ENCODE measurements around the gene CCDC192. TPM values are rescaled to one million over a fixed set of nuclear protein-coding genes. Genes with fewer than 3 reads are reported as not detected.
"Not testable (repeated sequence)": the region's sequence is repeated elsewhere in the genome, so short reads cannot be mapped to it uniquely, and the experiment has no call there.

CCDC192 gene
- total RNA-seq, 1 donor from 2014 or later, result not detected

DNA sequence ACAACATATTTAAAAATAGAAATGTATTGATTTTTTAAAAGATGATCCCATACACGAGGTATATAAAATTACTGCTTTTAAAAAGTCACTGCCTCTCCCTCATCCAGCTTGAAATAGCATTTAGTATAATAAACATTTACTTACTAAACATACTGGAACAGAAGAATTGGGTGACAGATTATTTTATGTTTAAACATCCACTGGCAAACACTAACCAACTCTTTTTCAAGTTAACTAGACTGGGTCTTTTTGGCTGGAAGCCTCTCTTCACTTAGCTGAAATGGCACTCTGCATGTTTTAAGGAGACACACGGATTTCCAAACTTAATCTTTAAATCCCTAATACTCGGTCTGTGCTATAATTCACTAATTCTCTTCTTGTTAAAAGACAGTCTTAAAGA, 35.3 kb upstream of the CCDC192 start:
- no peaks in the 10 kb centered on the region for H3K27me3 ChIP-seq
- H3K4me1 ChIP-seq, result peaks cover 9% of the 10 kb centered on the region
- no peaks in the 10 kb centered on the region for H3K79me2 ChIP-seq (ENCODE audit: low read depth)
- H3K36me3 ChIP-seq, result no peaks in the 10 kb centered on the region
- Mint-ChIP-seq H3K4me3 (no peak overlapping the region), H3K9me3 (no peaks in the 10 kb centered on the region), H3K27ac (no peak overlapping the region), H3K27me3 (ENCODE audit: insufficient read depth, low read depth) (no peaks in the 10 kb centered on the region), H3K4me1 (peaks cover 7% of the 10 kb centered on the region), H3K36me3 (no peaks in the 10 kb centered on the region)
- TF ChIP-seq EZH2 (IDR thresholded peaks at IDR 0.05), result no peak
- TF ChIP-seq, protein P1, sequence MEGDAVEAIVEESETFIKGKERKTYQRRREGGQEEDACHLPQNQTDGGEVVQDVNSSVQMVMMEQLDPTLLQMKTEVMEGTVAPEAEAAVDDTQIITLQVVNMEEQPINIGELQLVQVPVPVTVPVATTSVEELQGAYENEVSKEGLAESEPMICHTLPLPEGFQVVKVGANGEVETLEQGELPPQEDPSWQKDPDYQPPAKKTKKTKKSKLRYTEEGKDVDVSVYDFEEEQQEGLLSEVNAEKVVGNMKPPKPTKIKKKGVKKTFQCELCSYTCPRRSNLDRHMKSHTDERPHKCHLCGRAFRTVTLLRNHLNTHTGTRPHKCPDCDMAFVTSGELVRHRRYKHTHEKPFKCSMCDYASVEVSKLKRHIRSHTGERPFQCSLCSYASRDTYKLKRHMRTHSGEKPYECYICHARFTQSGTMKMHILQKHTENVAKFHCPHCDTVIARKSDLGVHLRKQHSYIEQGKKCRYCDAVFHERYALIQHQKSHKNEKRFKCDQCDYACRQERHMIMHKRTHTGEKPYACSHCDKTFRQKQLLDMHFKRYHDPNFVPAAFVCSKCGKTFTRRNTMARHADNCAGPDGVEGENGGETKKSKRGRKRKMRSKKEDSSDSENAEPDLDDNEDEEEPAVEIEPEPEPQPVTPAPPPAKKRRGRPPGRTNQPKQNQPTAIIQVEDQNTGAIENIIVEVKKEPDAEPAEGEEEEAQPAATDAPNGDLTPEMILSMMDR (IDR thresholded peaks at IDR 0.05), result no peak
- no peak for TF ChIP-seq EZH2phosphoT487 (IDR thresholded peaks at IDR 0.05)
- H4K20me1 ChIP-seq (ENCODE audit: low read depth), result no peaks in the 10 kb centered on the region
- no peaks in the 10 kb centered on the region for H3K9me3 ChIP-seq (ENCODE audit: low read depth)
- DNase-seq (ENCODE audit: low spot score), result no peak
- H3K4me2 ChIP-seq, result no peak overlapping the region
- H3K4me3 ChIP-seq, result no peak overlapping the region
- no peak overlapping the region for H3K27ac ChIP-seq
- H3F3A ChIP-seq (ENCODE audit: low read depth), result peaks cover 8% of the 10 kb centered on the region
- H3K9ac ChIP-seq, result no peak overlapping the region
- H2AFZ ChIP-seq (replicated peaks), result no peak overlapping the region

DNA sequence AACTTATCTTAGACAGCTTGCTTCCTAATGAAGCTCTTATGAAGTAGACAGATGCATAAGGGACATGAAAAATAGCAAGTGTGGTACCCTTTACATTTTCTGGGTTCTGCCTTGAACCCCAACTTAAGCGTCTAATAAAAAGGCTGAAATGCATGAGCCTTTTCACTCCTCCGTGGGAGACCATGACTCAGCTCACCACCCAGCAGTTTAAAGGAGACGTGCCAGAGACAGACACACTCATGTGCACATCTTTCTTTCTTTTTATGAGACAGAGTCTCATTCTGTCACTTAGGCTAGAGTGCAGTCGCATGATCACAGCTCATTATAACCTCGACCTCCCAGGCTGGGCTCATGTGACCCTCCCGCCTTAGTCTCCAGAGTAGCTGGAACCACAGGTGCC, 32.0 kb upstream of the CCDC192 start:
- Histone ChIP-seq H3K27ac (no peak overlapping the region), H3K9me3 (ENCODE audit: low read depth) (no peaks in the 10 kb centered on the region), H4K20me1 (ENCODE audit: low read depth) (no peaks in the 10 kb centered on the region), H3K27me3 (no peaks in the 10 kb centered on the region), H3K4me3 (no peak overlapping the region), H3K36me3 (no peaks in the 10 kb centered on the region), H2AFZ (replicated peaks) (no peak overlapping the region), H3K79me2 (ENCODE audit: low read depth) (no peaks in the 10 kb centered on the region), H3K9ac (no peak overlapping the region), H3K4me2 (no peak overlapping the region), H3F3A (ENCODE audit: low read depth) (no peaks in the 10 kb centered on the region), H3K4me1 (no peaks in the 10 kb centered on the region)
- TF ChIP-seq EZH2 (IDR thresholded peaks at IDR 0.05) (no peak), EZH2phosphoT487 (IDR thresholded peaks at IDR 0.05) (no peak)
- TF ChIP-seq, protein P1 (IDR thresholded peaks at IDR 0.05), result no peak
- H3K27ac Mint-ChIP-seq, result no peak overlapping the region
- DNase-seq (ENCODE audit: low spot score), result no peak
- H3K4me3 Mint-ChIP-seq, result no peak overlapping the region
- no peaks in the 10 kb centered on the region for H3K4me1 Mint-ChIP-seq
- no peaks in the 10 kb centered on the region for H3K27me3 Mint-ChIP-seq (ENCODE audit: insufficient read depth, low read depth)
- peaks cover 5% of the 10 kb centered on the region for H3K9me3 Mint-ChIP-seq
- no peaks in the 10 kb centered on the region for H3K36me3 Mint-ChIP-seq

DNA sequence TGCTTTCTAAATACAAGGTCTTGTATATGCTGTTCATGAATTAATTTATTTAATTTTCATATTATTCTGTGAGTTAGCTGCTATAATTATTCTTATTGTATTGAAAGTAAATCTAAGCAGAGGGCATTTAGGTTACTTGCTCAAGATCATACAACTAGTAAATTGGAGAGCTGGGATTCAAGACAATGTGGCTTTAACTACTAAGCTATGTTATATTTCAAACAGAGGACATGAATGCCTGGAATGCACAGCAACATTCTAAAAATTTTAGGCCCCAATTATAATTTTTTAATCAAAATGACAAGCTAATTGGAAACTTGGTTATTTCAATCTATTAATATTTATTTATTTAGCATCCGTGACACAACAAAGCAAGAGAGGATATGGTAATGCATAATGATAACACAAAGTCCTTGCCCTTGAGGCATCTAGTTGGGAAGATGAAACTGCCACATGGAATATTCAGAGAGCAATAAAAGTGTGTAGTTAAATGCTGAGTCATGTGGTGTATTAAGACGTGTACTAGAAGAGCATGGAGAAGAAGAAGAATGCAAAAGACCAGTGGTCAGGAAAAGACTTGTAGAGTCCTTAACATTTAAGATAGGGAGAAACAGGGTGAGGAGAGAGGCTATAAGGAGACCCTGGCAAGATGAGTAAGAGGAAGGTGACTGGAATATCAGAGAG, 29.9 kb upstream of the CCDC192 start:
- Histone ChIP-seq H3K9ac (no peak overlapping the region), H3K27ac (no peak overlapping the region), H3K79me2 (ENCODE audit: low read depth) (no peaks in the 10 kb centered on the region), H3K4me3 (no peak overlapping the region), H4K20me1 (ENCODE audit: low read depth) (no peaks in the 10 kb centered on the region), H3K4me2 (no peak overlapping the region), H3K9me3 (ENCODE audit: low read depth) (no peaks in the 10 kb centered on the region), H3K36me3 (no peaks in the 10 kb centered on the region), H3K4me1 (no peaks in the 10 kb centered on the region), H3F3A (ENCODE audit: low read depth) (no peaks in the 10 kb centered on the region), H2AFZ (replicated peaks) (no peak overlapping the region), H3K27me3 (no peaks in the 10 kb centered on the region)
- no peaks in the 10 kb centered on the region for H3K36me3 Mint-ChIP-seq
- TF ChIP-seq EZH2 (IDR thresholded peaks at IDR 0.05) (no peak), EZH2phosphoT487 (IDR thresholded peaks at IDR 0.05) (no peak)
- TF ChIP-seq, protein P1 (IDR thresholded peaks at IDR 0.05), result no peak
- no peak overlapping the region for H3K27ac Mint-ChIP-seq
- no peaks in the 10 kb centered on the region for H3K27me3 Mint-ChIP-seq (ENCODE audit: insufficient read depth, low read depth)
- H3K4me1 Mint-ChIP-seq, result no peaks in the 10 kb centered on the region
- DNase-seq (ENCODE audit: low spot score), result no peak
- peaks cover 5% of the 10 kb centered on the region for H3K9me3 Mint-ChIP-seq
- no peak overlapping the region for H3K4me3 Mint-ChIP-seq

DNA sequence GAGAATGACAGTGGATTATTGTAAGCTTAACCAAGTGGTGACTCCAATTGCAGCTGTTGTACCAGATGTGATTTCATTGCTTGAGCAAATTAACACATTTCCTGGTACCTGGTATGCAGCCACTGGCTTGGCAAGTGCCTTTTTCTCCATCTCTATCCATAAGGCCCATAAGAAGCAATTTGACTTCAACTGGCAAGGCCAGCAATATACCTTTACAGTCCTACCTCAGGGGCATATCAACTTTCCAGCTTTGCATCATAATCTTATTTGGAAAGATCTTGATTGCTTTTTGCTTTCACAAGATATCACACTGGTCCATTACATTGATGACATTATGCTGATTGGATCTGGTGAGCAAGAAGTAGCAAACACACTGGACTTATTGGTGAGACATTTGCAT, 26.2 kb upstream of the CCDC192 start:
- H3K79me2 ChIP-seq (ENCODE audit: low read depth); H3K4me1 Mint-ChIP-seq; H2AFZ ChIP-seq (replicated peaks); H3K4me1 ChIP-seq; H3F3A ChIP-seq (ENCODE audit: low read depth); H4K20me1 ChIP-seq (ENCODE audit: low read depth); H3K9me3 Mint-ChIP-seq; H3K4me3 Mint-ChIP-seq; H3K4me3 ChIP-seq; H3K27me3 ChIP-seq; H3K27ac Mint-ChIP-seq; H3K9me3 ChIP-seq (ENCODE audit: low read depth); H3K4me2 ChIP-seq; DNase-seq (ENCODE audit: low spot score); H3K9ac ChIP-seq; H3K27me3 Mint-ChIP-seq (ENCODE audit: insufficient read depth, low read depth); H3K36me3 ChIP-seq; H3K27ac ChIP-seq; H3K36me3 Mint-ChIP-seq: not testable (repeated sequence)

DNA sequence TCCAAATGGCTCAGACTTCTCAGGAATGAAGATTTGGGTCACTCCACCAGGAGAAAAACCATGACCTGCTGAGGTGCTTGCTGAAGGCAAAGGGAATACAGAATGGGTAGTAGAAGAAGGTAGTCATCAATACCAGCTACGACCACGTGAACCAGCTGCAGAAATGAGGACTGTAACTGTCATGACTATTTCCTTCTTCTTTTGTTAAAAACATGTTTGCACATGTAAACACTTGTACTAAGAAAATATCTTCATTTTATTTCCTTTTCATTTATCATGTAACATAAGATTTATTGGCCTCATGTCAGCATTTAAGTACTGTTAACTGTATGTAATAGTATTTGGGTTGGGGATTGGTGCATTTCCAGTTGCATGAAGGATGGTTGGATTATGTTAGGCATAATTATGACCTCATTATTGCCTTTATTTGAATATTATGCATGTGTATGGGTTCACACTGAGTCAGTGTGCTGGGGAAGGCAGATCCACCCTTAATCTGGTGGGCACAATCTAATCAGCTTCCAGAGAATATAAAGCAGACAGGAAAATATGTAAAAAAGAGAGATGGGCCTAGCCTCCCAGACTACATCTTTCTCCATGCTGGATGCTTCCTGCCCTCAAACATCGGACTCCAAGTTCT, 23.4 kb upstream of the CCDC192 start:
- DNase-seq (ENCODE audit: low spot score); H3K27me3 Mint-ChIP-seq (ENCODE audit: insufficient read depth, low read depth); H3K4me1 Mint-ChIP-seq; H3K36me3 Mint-ChIP-seq; H3K9ac ChIP-seq; H3F3A ChIP-seq (ENCODE audit: low read depth); H2AFZ ChIP-seq (replicated peaks); H3K4me1 ChIP-seq; H3K27ac Mint-ChIP-seq; H3K36me3 ChIP-seq; H3K4me3 ChIP-seq; H4K20me1 ChIP-seq (ENCODE audit: low read depth); H3K9me3 Mint-ChIP-seq; H3K9me3 ChIP-seq (ENCODE audit: low read depth); H3K27me3 ChIP-seq; H3K27ac ChIP-seq; H3K4me3 Mint-ChIP-seq; H3K79me2 ChIP-seq (ENCODE audit: low read depth); H3K4me2 ChIP-seq: not testable (repeated sequence)
